GM23338 (cell line): Measurements from ENCODE around the gene NHS. TPM values are rescaled to one million over a fixed set of nuclear protein-coding genes. Genes with fewer than 3 reads are reported as not detected.

Experiments used
- ATAC-seq: fragments of 200-7000 bp; cut with Tn5 transposase; 3 replicates; pipeline ENCODE4 v1.9.1; 2020
- DNase-seq: peaks from one replicate; pipeline ENCODE4 v3.0.0-alpha.2; 2015; ENCODE audit warnings: low spot score
- H2AFZ ChIP-seq: fragments of 200-600 bp; sonication (generic); 2 replicates; pipeline ENCODE4 v1.8.0; 2016; ENCODE audit warnings: antibody characterized with exemption, mild to moderate bottlenecking, moderate library complexity
- H3F3A ChIP-seq: fragments of 200-600 bp; sonication (generic); replicated peaks from 2 replicates; pipeline ENCODE4 v1.8.0; 2017; ENCODE audit warnings: antibody characterized with exemption, mixed run types, low read depth
- H3K27ac ChIP-seq: fragments of 200-600 bp; sonication (generic); 2 replicates; pipeline ENCODE4 v1.6.1; 2016; ENCODE audit warnings: low read depth
- H3K27me3 ChIP-seq: fragments of 200-600 bp; sonication (generic); 2 replicates; pipeline ENCODE4 v1.8.0; 2016; ENCODE audit warnings: mild to moderate bottlenecking, mixed run types, moderate library complexity; ENCODE audit not compliant: insufficient read depth
- H3K36me3 ChIP-seq: fragments of 200-600 bp; sonication (generic); 2 replicates; pipeline ENCODE4 v1.8.0; 2016; ENCODE audit warnings: mild to moderate bottlenecking; ENCODE audit not compliant: insufficient read depth
- H3K4me1 ChIP-seq: fragments of 200-600 bp; sonication (generic); 2 replicates; pipeline ENCODE4 v1.8.0; 2016; ENCODE audit warnings: mild to moderate bottlenecking, moderate library complexity; ENCODE audit not compliant: insufficient read depth
- H3K4me2 ChIP-seq: fragments of 200-600 bp; sonication (generic); 2 replicates; pipeline ENCODE4 v1.7.1; 2017; ENCODE audit warnings: mixed run types
- H3K4me3 ChIP-seq: fragments of 200-600 bp; sonication (generic); 2 replicates; pipeline ENCODE4 v1.6.1; 2016; ENCODE audit warnings: mixed run types
- H3K79me2 ChIP-seq: fragments of 200-600 bp; sonication (generic); replicated peaks from 2 replicates; pipeline ENCODE4 v1.8.0; 2017; ENCODE audit warnings: mild to moderate bottlenecking; ENCODE audit not compliant: insufficient read depth
- H3K9me2 ChIP-seq: fragments of 200-600 bp; sonication (generic); 2 replicates; pipeline ENCODE4 v1.8.0; 2017; ENCODE audit not compliant: insufficient read depth
- H4K20me1 ChIP-seq: fragments of 200-600 bp; sonication (generic); replicated peaks from 2 replicates; pipeline ENCODE4 v1.8.0; 2017; ENCODE audit warnings: mild to moderate bottlenecking; ENCODE audit not compliant: insufficient read depth
- H3K27ac Mint-ChIP-seq: 2 replicates; pipeline ENCODE4 v1.8.0; 2020; ENCODE audit warnings: inconsistent platforms, mild to moderate bottlenecking, moderate library complexity, mixed read lengths
- H3K27me3 Mint-ChIP-seq: 3 replicates; pipeline ENCODE4 v1.8.0; 2022; ENCODE audit warnings: low read depth, mild to moderate bottlenecking, moderate library complexity, mixed read lengths, inconsistent platforms; ENCODE audit not compliant: insufficient read depth, poor library complexity
- H3K36me3 Mint-ChIP-seq: 3 replicates; pipeline ENCODE4 v1.8.0; 2021; ENCODE audit warnings: low read depth, mild to moderate bottlenecking, inconsistent platforms, moderate library complexity, mixed read lengths
- H3K4me1 Mint-ChIP-seq: 3 replicates; pipeline ENCODE4 v1.8.0; 2020; ENCODE audit warnings: mild to moderate bottlenecking, inconsistent platforms, mixed read lengths
- H3K4me3 Mint-ChIP-seq: 3 replicates; pipeline ENCODE4 v1.8.0; 2021; ENCODE audit warnings: moderate library complexity, mild to moderate bottlenecking, inconsistent platforms, mixed read lengths
- H3K9me3 Mint-ChIP-seq: 3 replicates; pipeline ENCODE4 v1.8.0; 2020; ENCODE audit warnings: moderate library complexity, mild to moderate bottlenecking, inconsistent platforms, mixed read lengths
- CREB1 ChIP-seq: fragments of 250-450 bp; sonication (Bioruptor Pico); IDR thresholded peaks from 2 replicates; pipeline ENCODE4 v1.5.0; 2020; ENCODE audit warnings: low read depth, mild to moderate bottlenecking, moderate library complexity
- CTCF ChIP-seq, 2 experiments: fragments of 200-600 bp in 1 of 2; sonication (generic) in 1 of 2; conservative IDR thresholded peaks; 2 replicates each; pipeline versions ENCODE4 v1.5.1 to v1.6.1; 2016 to 2017; ENCODE audit warnings: antibody characterized with exemption in 2 of 2, low read depth in 2 of 2, mild to moderate bottlenecking in 2 of 2, moderate library complexity in 1 of 2
- ETS1 ChIP-seq: IDR thresholded peaks from 2 replicates; pipeline ENCODE4 v1.6.1; 2016; ENCODE audit warnings: antibody characterized with exemption
- EZH2 ChIP-seq: fragments of 200-600 bp; sonication (generic); IDR thresholded peaks from one replicate; pipeline ENCODE4 v1.8.0; 2017; ENCODE audit warnings: antibody characterized with exemption, mild to moderate bottlenecking, low read depth; ENCODE audit not compliant: unreplicated experiment
- EZH2phosphoT487 ChIP-seq: fragments of 200-600 bp; sonication (generic); IDR thresholded peaks from one replicate; pipeline ENCODE4 v1.8.1; 2018; ENCODE audit warnings: antibody characterized with exemption; ENCODE audit not compliant: unreplicated experiment
- JUNB ChIP-seq: IDR thresholded peaks from one replicate; pipeline ENCODE4 v1.6.1; 2016; ENCODE audit warnings: antibody characterized with exemption; ENCODE audit not compliant: unreplicated experiment
- NANOG ChIP-seq: IDR thresholded peaks from 2 replicates; pipeline ENCODE4 v1.6.1; 2016; ENCODE audit warnings: antibody characterized with exemption, borderline replicate concordance
- POLR2AphosphoS5 ChIP-seq: IDR thresholded peaks from 2 replicates; pipeline ENCODE4 v1.6.1; 2016; ENCODE audit warnings: antibody characterized with exemption, low read depth
- REST ChIP-seq: IDR thresholded peaks from one replicate; pipeline ENCODE4 v1.6.1; 2018; ENCODE audit warnings: antibody characterized with exemption; ENCODE audit not compliant: unreplicated experiment
- STAT1 ChIP-seq: IDR thresholded peaks from one replicate; pipeline ENCODE4 v1.6.1; 2016; ENCODE audit warnings: antibody characterized with exemption; ENCODE audit not compliant: unreplicated experiment
- ZNF114 ChIP-seq: fragments of 250-450 bp; sonication (Bioruptor Pico); IDR thresholded peaks from 2 replicates; pipeline ENCODE4 v1.5.0; 2020; ENCODE audit warnings: mild to moderate bottlenecking, moderate library complexity
- ZNF331 ChIP-seq: fragments of 250-450 bp; sonication (Bioruptor Pico); IDR thresholded peaks from 2 replicates; pipeline ENCODE4 v1.5.0; 2020; ENCODE audit warnings: low read depth, mild to moderate bottlenecking, moderate library complexity
- ZNF462 ChIP-seq: fragments of 250-450 bp; sonication (Bioruptor Pico); IDR thresholded peaks from 2 replicates; pipeline ENCODE4 v1.5.0; 2020; ENCODE audit warnings: mild to moderate bottlenecking, moderate library complexity
- polyA plus RNA-seq: library from polyadenylated mRNA; unstranded; fragments of >200 nt; fragmentation: Nextera tagmentation; extraction: Ambion mirVana; gene quantifications from 2 replicates; pipeline ENCODE4 v1.2.1, GENCODE V29; 2016
- total RNA-seq: library from RNA; depleted of rRNA; stranded (reverse); fragments of >200 nt; shearing (Covaris generic); gene quantifications from 2 replicates; pipeline ENCODE4 v1.2.3, GENCODE V29; 2014

Gene NHS
- total and polyA plus RNA-seq, 2 experiments from 2014 or later = 1.8 to 8.2 TPM

GRCh38 chrX:17529151-17529745 lies 154.2 kb downstream of the NHS start:
- TF ChIP-seq ZNF114 (CRISPR knock-in tag) = no peak
- no peak for TF ChIP-seq REST
- no peak for TF ChIP-seq EZH2
- TF ChIP-seq ETS1 = no peak
- no peak for TF ChIP-seq ZNF462 (CRISPR knock-in tag)
- TF ChIP-seq CREB1 (CRISPR knock-in tag) = no peak
- no peak for TF ChIP-seq CTCF (conservative IDR thresholded peaks at IDR 0.05; ENCODE audit: low read depth in 2 of 2)
- TF ChIP-seq POLR2AphosphoS5 = no peak
- TF ChIP-seq NANOG = no peak
- TF ChIP-seq ZNF331 = no peak
- TF ChIP-seq STAT1 = no peak
- TF ChIP-seq JUNB = no peak
- TF ChIP-seq EZH2phosphoT487 = no peak
- Mint-ChIP-seq H3K9me3 (no peaks in the 10 kb centered on the region), H3K4me3 (no peak overlapping the region), H3K27me3 (peaks cover 2% of the 10 kb centered on the region), H3K4me1 (peaks cover 46% of the 10 kb centered on the region), H3K27ac (no peak overlapping the region), H3K36me3 (no peaks in the 10 kb centered on the region)
- Histone ChIP-seq H3F3A (no peaks in the 10 kb centered on the region), H3K27ac (no peak overlapping the region), H3K36me3 (no peaks in the 10 kb centered on the region), H3K9me2 (no peaks in the 10 kb centered on the region), H2AFZ (no peak overlapping the region), H4K20me1 (no peaks in the 10 kb centered on the region), H3K79me2 (no peaks in the 10 kb centered on the region), H3K4me3 (no peak overlapping the region), H3K27me3 (no peaks in the 10 kb centered on the region), H3K4me1 (peaks cover 29% of the 10 kb centered on the region), H3K4me2 (no peak overlapping the region)
- ATAC-seq (no peak), DNase-seq (no peak)
